Esophagus muscularis mucosa (tissue), 4 donors: ENCODE results near the gene RTKN. TPM values are rescaled to one million over a fixed set of nuclear protein-coding genes. Genes with fewer than 3 reads are reported as not detected.

ENCODE experiments used
- DNase-seq: peaks from one replicate; pipeline ENCODE4 v3.0.0-alpha.2; 2017; ENCODE audit errors: extremely low spot score
- H3K27ac ChIP-seq, 4 donors: fragments of 200-600 bp; sonication (generic); replicated peaks in 1 of 4; 1 replicate in 3 of 4; 2 replicates in 1 of 4; pipeline ENCODE4 v1.5.1; 2016 to 2019; ENCODE audit warnings: mild to moderate bottlenecking in 1 of 4
- H3K27me3 ChIP-seq, 4 donors: fragments of 200-600 bp; sonication (generic); one replicate each; pipeline versions ENCODE4 v1.5.1 to v1.6.0; 2016 to 2019
- H3K36me3 ChIP-seq, 4 donors: fragments of 200-600 bp; sonication (generic); one replicate each; pipeline ENCODE4 v1.5.1; 2016 to 2019
- H3K4me1 ChIP-seq, 4 donors: fragments of 200-600 bp; sonication (generic); one replicate each; pipeline ENCODE4 v1.5.1; 2016 to 2019
- H3K4me3 ChIP-seq, 4 donors: fragments of 200-600 bp; sonication (generic); 1 replicate in 2 of 4; 2 replicates in 2 of 4; pipeline ENCODE4 v1.5.1; 2016 to 2019; ENCODE audit warnings: mild to moderate bottlenecking in 4 of 4, moderate library complexity in 1 of 4
- H3K9me3 ChIP-seq, 4 donors: fragments of 200-600 bp; sonication (generic); 1 replicate in 3 of 4; 2 replicates in 1 of 4; pipeline ENCODE4 v1.5.1; 2016 to 2019
- EP300 ChIP-seq: sonication (generic); formaldehyde crosslinking; IDR thresholded peaks from one replicate; pipeline ENCODE4 v1.6.1; 2017; ENCODE audit warnings: antibody characterized with exemption
- POLR2A ChIP-seq: fragments of 450-650 bp; IDR thresholded peaks from one replicate; pipeline ENCODE4 v1.6.1; 2017; ENCODE audit warnings: antibody characterized with exemption, moderate library complexity, mild to moderate bottlenecking, low read depth
- POLR2AphosphoS5 ChIP-seq, 2 donors: sonication (generic); formaldehyde crosslinking; IDR thresholded peaks; one replicate each; pipeline ENCODE4 v1.6.1; 2017; ENCODE audit warnings: antibody characterized with exemption in 2 of 2
- WGBS: methylation state at CpG from one replicate; pipeline ENCODE4 v1.1.5; 2018; 5-methylcytosine and 5-hydroxymethylcytosine counted together
- intact Hi-C: fragments of 100-400 bp; cut with DNase I; formaldehyde crosslinking; loops from one replicate; pipeline ENCODE4 v1.15.1; 2023
- total RNA-seq, 4 donors: library from RNA; depleted of rRNA; stranded (reverse); fragments of >200 nt; gene quantifications; one replicate each; pipeline versions ENCODE4 v1.1.0 to v1.2.1, GENCODE V29; 2016
- TF ChIP-seq, protein P1 (sequence below), 3 experiments: fragments of 200-600 bp in 2 of 3; fragments of 450-650 bp in 1 of 3; sonication (generic) in 2 of 3; IDR thresholded peaks; one replicate each; pipeline ENCODE4 v1.5.1; 2017 to 2019; ENCODE audit warnings: antibody characterized with exemption in 3 of 3, mild to moderate bottlenecking in 2 of 3, moderate library complexity in 1 of 3

RTKN gene
- total RNA-seq, 4 donors from 2014 or later, result 8.4 to 14.1 (median 11.3) TPM

DNA sequence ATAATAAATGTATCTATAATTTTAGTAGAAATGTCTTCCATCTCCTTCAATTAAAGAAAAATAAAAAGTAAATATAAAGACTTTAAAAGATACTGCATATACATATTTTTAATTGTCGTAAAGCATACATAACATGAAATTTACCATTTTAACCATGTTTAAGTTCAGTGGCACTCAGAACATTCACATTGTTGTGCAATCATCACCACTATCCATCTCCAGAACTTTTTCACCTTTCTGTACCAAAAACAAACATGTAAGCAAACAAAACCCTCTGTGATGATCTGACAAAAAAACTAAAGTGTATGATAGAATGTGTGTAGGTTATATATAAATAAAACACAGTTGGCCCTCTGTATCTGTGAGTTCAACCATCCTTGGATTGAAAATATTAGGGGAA, 48.2 kb downstream of the RTKN start:
- intact Hi-C loops, result loop anchor here (10.0 kb wide), 2 partner anchors 59 to 139 kb away; no protein-coding TSS in a partner anchor
- 90% methylated on average over 1 of the region's 1 CpG for WGBS
- no peak for DNase-seq
- TF ChIP-seq POLR2A (no peak), POLR2AphosphoS5 (IDR thresholded peaks at IDR 0.05) (no peak), EP300 (no peak)
- TF ChIP-seq, protein P1, sequence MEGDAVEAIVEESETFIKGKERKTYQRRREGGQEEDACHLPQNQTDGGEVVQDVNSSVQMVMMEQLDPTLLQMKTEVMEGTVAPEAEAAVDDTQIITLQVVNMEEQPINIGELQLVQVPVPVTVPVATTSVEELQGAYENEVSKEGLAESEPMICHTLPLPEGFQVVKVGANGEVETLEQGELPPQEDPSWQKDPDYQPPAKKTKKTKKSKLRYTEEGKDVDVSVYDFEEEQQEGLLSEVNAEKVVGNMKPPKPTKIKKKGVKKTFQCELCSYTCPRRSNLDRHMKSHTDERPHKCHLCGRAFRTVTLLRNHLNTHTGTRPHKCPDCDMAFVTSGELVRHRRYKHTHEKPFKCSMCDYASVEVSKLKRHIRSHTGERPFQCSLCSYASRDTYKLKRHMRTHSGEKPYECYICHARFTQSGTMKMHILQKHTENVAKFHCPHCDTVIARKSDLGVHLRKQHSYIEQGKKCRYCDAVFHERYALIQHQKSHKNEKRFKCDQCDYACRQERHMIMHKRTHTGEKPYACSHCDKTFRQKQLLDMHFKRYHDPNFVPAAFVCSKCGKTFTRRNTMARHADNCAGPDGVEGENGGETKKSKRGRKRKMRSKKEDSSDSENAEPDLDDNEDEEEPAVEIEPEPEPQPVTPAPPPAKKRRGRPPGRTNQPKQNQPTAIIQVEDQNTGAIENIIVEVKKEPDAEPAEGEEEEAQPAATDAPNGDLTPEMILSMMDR (IDR thresholded peaks at IDR 0.05), result no peak
- no peaks in the 10 kb centered on the region for H3K9me3 ChIP-seq
- no peak overlapping the region for H3K4me3 ChIP-seq
- H3K36me3 ChIP-seq, result no peaks in the 10 kb centered on the region
- peaks cover 23 to 33% (median 31%) of the 10 kb centered on the region in 4 donors for H3K4me1 ChIP-seq
- no peaks in the 10 kb centered on the region for H3K27me3 ChIP-seq
- H3K27ac ChIP-seq, result no peak overlapping the region

DNA sequence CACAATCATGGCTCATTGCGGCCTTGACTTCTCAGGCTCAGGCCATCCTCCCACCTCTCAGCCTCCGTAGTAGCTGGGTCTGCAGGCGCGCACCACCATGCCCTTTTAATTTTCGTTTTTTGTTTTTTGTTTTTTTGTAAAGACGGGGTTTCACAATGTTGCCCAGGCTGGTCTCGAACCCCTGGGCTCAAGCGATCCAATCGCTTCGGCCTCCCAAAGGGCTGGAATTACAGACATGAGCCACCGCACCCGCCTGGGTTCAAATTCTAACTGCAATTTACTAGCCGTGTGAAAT, 49.3 kb downstream of the RTKN start:
- H3K27me3 ChIP-seq, result no peaks in the 10 kb centered on the region
- DNase-seq, result no peak
- H3K27ac ChIP-seq, result peak overlapping the region in 2 of 4 donors; percentile 90 to 93
- intact Hi-C loops, result loop anchor here (10.0 kb wide), 2 partner anchors 58 to 138 kb away; no protein-coding TSS in a partner anchor
- TF ChIP-seq POLR2AphosphoS5 (IDR thresholded peaks at IDR 0.05), result no peak
- TF ChIP-seq POLR2A, result no peak
- TF ChIP-seq EP300, result no peak
- TF ChIP-seq, protein P1 (IDR thresholded peaks at IDR 0.05), result no peak
- H3K4me3 ChIP-seq, result peak overlapping the region; percentile 70 to 94 (median 84)
- 64% methylated on average over 13 of the region's 13 CpGs for WGBS
- no peaks in the 10 kb centered on the region for H3K9me3 ChIP-seq
- H3K36me3 ChIP-seq, result no peaks in the 10 kb centered on the region
- H3K4me1 ChIP-seq, result peaks cover 34 to 44% (median 41%) of the 10 kb centered on the region in 4 donors

GRCh38 chr2:74391580-74392448, 49.9 kb downstream of the RTKN start:
- Histone ChIP-seq H3K4me3 (peak overlapping the region; percentile 70 to 94 (median 84)), H3K9me3 (no peaks in the 10 kb centered on the region), H3K27me3 (no peaks in the 10 kb centered on the region), H3K4me1 (peaks cover 40 to 49% (median 47%) of the 10 kb centered on the region in 4 donors), H3K27ac (peak overlapping the region; percentile 88 to 93 (median 91)), H3K36me3 (no peaks in the 10 kb centered on the region)
- TF ChIP-seq POLR2A, result peak; percentile 47
- TF ChIP-seq, protein P1 (IDR thresholded peaks at IDR 0.05), result peak; percentile 98
- peak; percentile 75 to 90 for TF ChIP-seq POLR2AphosphoS5 (IDR thresholded peaks at IDR 0.05)
- TF ChIP-seq EP300, result no peak
- intact Hi-C loops, result loop anchor here (10.0 kb wide), 2 partner anchors 57 to 137 kb away; no protein-coding TSS in a partner anchor
- WGBS, result 1% methylated on average over 18 of the region's 62 CpGs
- peak; percentile 97 for DNase-seq

- WGBS, result 5% methylated on average over 4 of the region's 11 CpGs
- Histone ChIP-seq H3K27me3 (no peaks in the 10 kb centered on the region), H3K27ac (peak overlapping the region; percentile 88 to 93 (median 91)), H3K4me3 (peak overlapping the region; percentile 70 to 94 (median 84)), H3K9me3 (no peaks in the 10 kb centered on the region), H3K4me1 (peaks cover 43 to 53% (median 51%) of the 10 kb centered on the region in 4 donors), H3K36me3 (no peaks in the 10 kb centered on the region)
- TF ChIP-seq, protein P1 (IDR thresholded peaks at IDR 0.05), result no peak
- TF ChIP-seq POLR2A (no peak), POLR2AphosphoS5 (IDR thresholded peaks at IDR 0.05) (no peak), EP300 (no peak)
- no peak for DNase-seq
- intact Hi-C loops, result loop anchor here (10.0 kb wide), 2 partner anchors 56 to 136 kb away; no protein-coding TSS in a partner anchor
These were observed 50.5 kb downstream of the RTKN start for GRCh38 chr2:74391209-74391579.
